Vagina (tissue), 2 donors: ENCODE data around the gene SGF29.

Experiments used
- CTCF ChIP-seq, 3 experiments: fragments of 450-650 bp in 2 of 3; fragments of 200-600 bp in 1 of 3; sonication (generic) in 1 of 3; IDR thresholded peaks; one replicate each; pipeline ENCODE4 v1.5.1; 2017 to 2019; ENCODE audit warnings: antibody characterized with exemption in 3 of 3, mild to moderate bottlenecking in 2 of 3, moderate library complexity in 2 of 3
- POLR2A ChIP-seq, 2 donors: fragments of 450-650 bp; IDR thresholded peaks; one replicate each; pipeline ENCODE4 v1.6.1; 2017; ENCODE audit warnings: antibody characterized with exemption in 2 of 2, mild to moderate bottlenecking in 2 of 2, moderate library complexity in 2 of 2

- TF ChIP-seq CTCF (IDR thresholded peaks at IDR 0.05) (no peak), POLR2A (IDR thresholded peaks at IDR 0.05) (no peak)
Measured at GRCh38 chr16:28592979-28593553, 39.3 kb downstream of the SGF29 start.
